Neural cell (in vitro differentiated cells): Measurements from ENCODE around the gene TCHH.

ENCODE experiments used
- EZH2 ChIP-seq: fragments of 200-600, 300-800 bp; shearing (Covaris generic), sonication (generic); IDR thresholded peaks from 2 replicates; pipeline ENCODE4 v1.6.1; 2014; ENCODE audit warnings: antibody characterized with exemption, low read length, borderline replicate concordance, mild to moderate bottlenecking; ENCODE audit not compliant: insufficient read depth, poor library complexity, severe bottlenecking
- MXI1 ChIP-seq: fragments of 450-650 bp; conservative IDR thresholded peaks from 2 replicates; pipeline ENCODE4 v1.6.1; 2014; ENCODE audit warnings: antibody characterized with exemption, mild to moderate bottlenecking; ENCODE audit not compliant: poor library complexity, severe bottlenecking
- POLR2AphosphoS5 ChIP-seq: IDR thresholded peaks from 2 replicates; pipeline ENCODE4 v1.6.1; 2012
- RAD21 ChIP-seq: fragments of 450-650 bp; conservative IDR thresholded peaks from 2 replicates; pipeline ENCODE4 v1.6.1; 2014; ENCODE audit warnings: antibody characterized with exemption, mild to moderate bottlenecking, moderate library complexity
- SMC3 ChIP-seq: fragments of 450-650 bp; conservative IDR thresholded peaks from 2 replicates; pipeline ENCODE4 v1.6.1; 2014; ENCODE audit warnings: antibody characterized with exemption, mild to moderate bottlenecking, moderate library complexity; ENCODE audit not compliant: poor library complexity
- TAF1 ChIP-seq: IDR thresholded peaks from 2 replicates; pipeline ENCODE4 v1.6.1; 2012; ENCODE audit warnings: low read depth
- TF ChIP-seq, protein P1 (sequence below): fragments of 450-650 bp; IDR thresholded peaks from 2 replicates; pipeline ENCODE4 v1.5.1; 2014; ENCODE audit warnings: antibody characterized with exemption, mild to moderate bottlenecking, moderate library complexity; ENCODE audit not compliant: poor library complexity, severe bottlenecking

DNA sequence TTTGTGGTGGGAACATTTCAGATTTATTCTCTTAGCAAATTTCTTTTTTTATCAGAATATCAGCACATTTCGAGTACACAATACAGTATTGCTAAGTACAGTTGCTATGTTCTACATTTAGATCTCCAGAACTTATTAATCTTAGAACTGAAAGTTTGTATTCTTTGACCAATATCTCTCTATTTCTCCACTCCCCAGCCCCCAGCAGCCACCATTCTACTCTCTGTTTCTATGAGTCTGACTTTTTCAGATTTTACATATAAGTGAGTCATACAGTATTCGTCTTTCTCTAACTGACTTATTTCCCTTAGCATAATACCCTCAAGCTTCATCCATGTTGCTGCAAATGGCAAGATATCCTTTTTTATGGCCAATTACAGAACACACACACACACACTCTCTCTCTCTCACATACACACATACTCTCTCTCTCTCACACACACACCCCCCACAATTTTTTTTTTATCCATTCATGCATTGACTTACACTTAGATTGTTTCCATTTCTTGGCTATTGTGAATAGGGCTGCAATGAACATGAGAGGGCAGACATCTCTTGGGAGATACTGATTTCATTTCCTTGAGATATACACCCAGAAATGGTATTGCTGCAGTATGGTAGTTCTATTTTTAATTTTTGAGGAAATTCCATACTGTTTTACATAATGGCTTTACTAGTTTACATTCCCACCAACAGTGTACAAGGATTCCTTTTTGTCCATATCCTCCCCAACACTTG is 28.1 kb upstream of the TCHH start:
- TF ChIP-seq POLR2AphosphoS5: no peak
- no peak for TF ChIP-seq RAD21
- TF ChIP-seq SMC3: no peak
- TF ChIP-seq, protein P1, sequence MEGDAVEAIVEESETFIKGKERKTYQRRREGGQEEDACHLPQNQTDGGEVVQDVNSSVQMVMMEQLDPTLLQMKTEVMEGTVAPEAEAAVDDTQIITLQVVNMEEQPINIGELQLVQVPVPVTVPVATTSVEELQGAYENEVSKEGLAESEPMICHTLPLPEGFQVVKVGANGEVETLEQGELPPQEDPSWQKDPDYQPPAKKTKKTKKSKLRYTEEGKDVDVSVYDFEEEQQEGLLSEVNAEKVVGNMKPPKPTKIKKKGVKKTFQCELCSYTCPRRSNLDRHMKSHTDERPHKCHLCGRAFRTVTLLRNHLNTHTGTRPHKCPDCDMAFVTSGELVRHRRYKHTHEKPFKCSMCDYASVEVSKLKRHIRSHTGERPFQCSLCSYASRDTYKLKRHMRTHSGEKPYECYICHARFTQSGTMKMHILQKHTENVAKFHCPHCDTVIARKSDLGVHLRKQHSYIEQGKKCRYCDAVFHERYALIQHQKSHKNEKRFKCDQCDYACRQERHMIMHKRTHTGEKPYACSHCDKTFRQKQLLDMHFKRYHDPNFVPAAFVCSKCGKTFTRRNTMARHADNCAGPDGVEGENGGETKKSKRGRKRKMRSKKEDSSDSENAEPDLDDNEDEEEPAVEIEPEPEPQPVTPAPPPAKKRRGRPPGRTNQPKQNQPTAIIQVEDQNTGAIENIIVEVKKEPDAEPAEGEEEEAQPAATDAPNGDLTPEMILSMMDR: no peak
- TF ChIP-seq EZH2: no peak
- no peak for TF ChIP-seq TAF1
- TF ChIP-seq MXI1: no peak
